Measurements from ENCODE around the gene FKBP10.

- TF ChIP-seq CTCF (conservative IDR thresholded peaks at IDR 0.05): no peak
- TF ChIP-seq EZH2 (IDR thresholded peaks at IDR 0.05; ENCODE audit: low read depth): no peak
Observed at GRCh38 chr17:41793784-41794539, 18.8 kb upstream of the FKBP10 start.
